ENCODE measurements around the gene DCTN2.
"Not testable (repeated sequence)": the region's sequence is repeated elsewhere in the genome, so short reads cannot be mapped to it uniquely, and the experiment has no call there.

DCTN2 gene

GRCh38 chr12:57564178-57564740 lies 17.3 kb upstream of the DCTN2 start:
- DNase-seq (ENCODE audit: low read depth) = no peak
- no peak overlapping the region for H3K4me3 ChIP-seq (ENCODE audit: low read length)
- TF ChIP-seq CTCF (IDR thresholded peaks at IDR 0.05; ENCODE audit: insufficient read depth, low read depth, low read length, missing control alignments) = no peak

- no peak overlapping the region for H3K4me3 ChIP-seq (ENCODE audit: low read length)
- no peak for DNase-seq (ENCODE audit: low read depth)
- no peak for TF ChIP-seq CTCF (IDR thresholded peaks at IDR 0.05; ENCODE audit: insufficient read depth, low read depth, low read length, missing control alignments)
These were observed 16.4 kb upstream of the DCTN2 start for GRCh38 chr12:57563358-57563757.

- DNase-seq (ENCODE audit: low read depth) = peak; percentile 40
These were observed 14.1 kb upstream of the DCTN2 start for GRCh38 chr12:57561117-57561516.

GRCh38 chr12:57560516-57560915 lies 13.5 kb upstream of the DCTN2 start:
- DNase-seq (ENCODE audit: low read depth) = no peak
- no peak for TF ChIP-seq CTCF (IDR thresholded peaks at IDR 0.05; ENCODE audit: insufficient read depth, low read depth, low read length, missing control alignments)

More at GRCh38 chr12:57561117-57561516, 14.1 kb upstream of the DCTN2 start:
- not testable (repeated sequence) for H3K4me3 ChIP-seq (ENCODE audit: low read length)

GRCh38 chr12:57558864-57559263 lies 11.9 kb upstream of the DCTN2 start:
- TF ChIP-seq CTCF (IDR thresholded peaks at IDR 0.05; ENCODE audit: insufficient read depth, low read depth, low read length, missing control alignments) = no peak
- no peak overlapping the region for H3K4me3 ChIP-seq (ENCODE audit: low read length)
- no peak for DNase-seq (ENCODE audit: low read depth)

More at GRCh38 chr12:57560516-57560915, 13.5 kb upstream of the DCTN2 start:
- no peak overlapping the region for H3K4me3 ChIP-seq (ENCODE audit: low read length)

- DNase-seq (ENCODE audit: low read depth) = no peak
- no peak for TF ChIP-seq CTCF (IDR thresholded peaks at IDR 0.05; ENCODE audit: insufficient read depth, low read depth, low read length, missing control alignments)
- no peak overlapping the region for H3K4me3 ChIP-seq (ENCODE audit: low read length)
These were observed 7.9 kb upstream of the DCTN2 start for GRCh38 chr12:57554897-57555296.

- DNase-seq (ENCODE audit: low read depth) = no peak
- H3K4me3 ChIP-seq (ENCODE audit: low read length) = no peak overlapping the region
- no peak for TF ChIP-seq CTCF (IDR thresholded peaks at IDR 0.05; ENCODE audit: insufficient read depth, low read depth, low read length, missing control alignments)
These were observed 7.5 kb upstream of the DCTN2 start for GRCh38 chr12:57554453-57554852.

Data from epithelial cell of esophagus (primary cell).